ENCODE results near the gene CDH26. TPM values are rescaled to one million over a fixed set of nuclear protein-coding genes. Genes with fewer than 3 reads are reported as not detected.

Gene CDH26
- total and polyA plus RNA-seq, 2 of the 13 experiments (the other 11 are each of a cell fraction or from before 2014, with no cell fraction given): 0.40 to 1.1 TPM

- DNase-seq (ENCODE audit: low spot score) (no peak), FAIRE-seq (no peak), ATAC-seq (no peak)
- no peak overlapping the region for H3K4me2 ChIP-seq (ENCODE audit: low read depth, low read length)
- 0% methylated on average over 1 of the region's 1 CpG for WGBS (ENCODE audit: low lambda C conversion rate)
- CTCF ChIA-PET (ENCODE audit: low intra/inter-chr PET ratio, low total read pairs): no interaction called here
- H3K27ac ChIP-seq (ENCODE audit: extremely low read length, insufficient read depth, low read length): no peak overlapping the region
- no peaks in the 10 kb centered on the region for H3K36me3 ChIP-seq (replicated peaks in 1 of 2; ENCODE audit: control insufficient read depth in 1 of 2, insufficient read depth in 2 of 2, low read length in 2 of 2)
- H3K9ac ChIP-seq (ENCODE audit: insufficient read depth, low read depth, low read length): no peak overlapping the region
- intact Hi-C loops (cut with micrococcal nuclease; ENCODE audit: unreplicated experiment) (no loop called here), in situ Hi-C loops (cut with HindIII; ENCODE audit: extremely low pct_ligation_motif_present, low pct_unique_long_range_greater_than_20kb) (no loop called here)
- no peaks in the 10 kb centered on the region for H3K27me3 ChIP-seq (ENCODE audit: control insufficient read depth in 1 of 2, insufficient read depth in 2 of 2, low read length in 2 of 2)
- no peaks in the 10 kb centered on the region for H3K9me3 ChIP-seq (ENCODE audit: low read length)
- no peaks in the 10 kb centered on the region for H3K79me2 ChIP-seq (ENCODE audit: insufficient read depth, low read length)
- TF ChIP-seq ZFP37 (CRISPR knock-in tag; IDR thresholded peaks at IDR 0.05; ENCODE audit: borderline replicate concordance): no peak
- TF ChIP-seq CBX2 (IDR thresholded peaks at IDR 0.05; ENCODE audit: low read depth, low read length): no peak
- no peak for TF ChIP-seq CBX2 (CRISPR knock-in tag; IDR thresholded peaks at IDR 0.05; ENCODE audit: low read depth)
- no peak for TF ChIP-seq HINFP (CRISPR knock-in tag; IDR thresholded peaks at IDR 0.05; ENCODE audit: low read depth)
- TF ChIP-seq ZNF720 (CRISPR knock-in tag; IDR thresholded peaks at IDR 0.05): no peak
- TF ChIP-seq KLF11 (CRISPR knock-in tag; IDR thresholded peaks at IDR 0.05): no peak
- no peak for TF ChIP-seq DMAP1 (CRISPR knock-in tag; IDR thresholded peaks at IDR 0.05)
- TF ChIP-seq HMG20B (CRISPR knock-in tag; conservative IDR thresholded peaks at IDR 0.05): no peak
- TF ChIP-seq SMARCC2 (IDR thresholded peaks at IDR 0.05): no peak
- no peak for TF ChIP-seq RFX5 (IDR thresholded peaks at IDR 0.05; ENCODE audit: low read depth, low read length)
- no peak for TF ChIP-seq TP53 (CRISPR knock-in tag; conservative IDR thresholded peaks at IDR 0.05)
- no peak for TF ChIP-seq ZNF570 (CRISPR knock-in tag; IDR thresholded peaks at IDR 0.05; ENCODE audit: borderline replicate concordance)
- TF ChIP-seq SMAD1 (CRISPR knock-in tag; IDR thresholded peaks at IDR 0.05; ENCODE audit: borderline replicate concordance, low read depth): no peak
- no peak for TF ChIP-seq ATAD3A (CRISPR knock-in tag; IDR thresholded peaks at IDR 0.05)
- no peak for TF ChIP-seq ZNF567 (CRISPR knock-in tag; IDR thresholded peaks at IDR 0.05; ENCODE audit: borderline replicate concordance)
- no peak for TF ChIP-seq NONO (IDR thresholded peaks at IDR 0.05)
- no peak for TF ChIP-seq NONO (CRISPR knock-in tag; conservative IDR thresholded peaks at IDR 0.05)
- no peaks in the 10 kb centered on the region for H4K20me1 ChIP-seq (ENCODE audit: insufficient read depth, low read length)
- POLR2A ChIA-PET: no interaction called here
- H3K4me1 ChIP-seq (ENCODE audit: insufficient read depth, low read length): peaks cover 14% of the 10 kb centered on the region; the same call in 1 of the 2 replicates
- H3K4me3 ChIP-seq (replicated peaks in 1 of 3; ENCODE audit: insufficient read depth in 1 of 3, low read depth in 2 of 3, low read length in 3 of 3): no peak overlapping the region
- no TSS peak for BruUV-seq (replicated peaks)
- H2AFZ ChIP-seq (ENCODE audit: low read length): no peak overlapping the region
Measured at GRCh38 chr20:60030471-60030870, 72.2 kb downstream of the CDH26 start.

Measured in HepG2 (cell line).